NOMO-1 (cell line): ENCODE measurements around the gene ZBTB34.
A peak's percentile ranks its signal among the peaks of the same experiment; 100 is the strongest.
"Not testable (repeated sequence)": the region's sequence is repeated elsewhere in the genome, so short reads cannot be mapped to it uniquely, and the experiment has no call there.

ENCODE experiments used
- DNase-seq, 2 experiments: peaks; one replicate each; lab custom pipeline; 2025; ENCODE audit not compliant: unreplicated experiment in 2 of 2; lab: John Stamatoyannopoulos, UW

ZBTB34 gene

DNA sequence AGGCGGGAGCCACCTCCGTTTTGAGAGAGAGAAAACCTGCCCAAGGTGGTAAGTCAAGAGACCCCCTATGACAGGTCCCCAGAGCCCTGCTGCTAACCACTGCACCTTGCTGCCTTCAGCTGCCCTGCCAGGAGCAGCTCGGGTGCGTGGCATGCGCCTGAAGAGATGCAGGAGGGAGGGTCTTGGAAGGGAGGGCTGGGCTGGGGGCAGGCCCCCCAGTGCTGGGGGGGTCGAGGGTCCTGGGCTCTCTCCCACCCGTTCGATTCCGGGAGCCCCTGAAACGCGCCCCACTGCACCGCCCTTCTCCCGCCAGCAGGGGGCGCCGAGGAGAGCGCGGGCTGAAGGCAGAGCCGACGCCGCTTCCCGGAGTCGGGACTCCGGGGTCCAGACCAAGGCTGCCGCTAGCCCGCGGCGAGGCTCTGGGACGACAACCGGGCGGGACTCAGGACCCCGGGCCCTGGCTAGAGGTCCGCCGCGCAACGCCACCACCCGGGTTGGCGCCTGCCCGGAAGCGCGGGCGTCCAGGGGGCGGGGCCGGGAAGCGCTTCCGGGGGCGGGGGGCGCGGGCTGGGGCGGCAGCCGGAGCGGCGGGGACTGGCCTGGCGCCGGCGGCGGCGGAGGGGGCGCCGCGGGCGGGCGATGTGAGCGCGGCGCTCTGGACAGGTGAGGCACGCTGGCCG is at the start of gene ZBTB34:
TSS of gene ZBTB34 (plus strand) at position 563 of the 680 bp plus-strand sequence. CDS start 18,761 bp downstream, outside the sequence.
- peak; percentile 46 for DNase-seq

DNA sequence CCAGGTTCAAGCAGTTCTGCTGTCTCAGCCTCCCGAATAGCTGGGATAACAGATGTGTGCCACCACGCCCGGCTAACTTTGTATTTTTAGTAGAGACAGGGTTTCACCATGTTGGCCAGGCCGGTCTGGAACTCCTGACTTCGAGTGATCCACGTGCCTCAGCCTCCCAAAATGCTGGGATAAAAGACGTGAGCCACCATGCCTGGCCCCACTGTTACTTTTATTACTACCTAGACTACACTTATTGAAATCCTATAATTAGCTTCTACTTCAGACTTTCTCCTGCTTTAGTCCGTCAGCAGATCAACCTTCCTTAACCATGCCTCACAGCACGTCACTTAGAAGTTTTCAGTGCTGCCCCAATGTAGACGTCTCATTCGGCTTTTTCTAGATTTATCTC is 47.4 kb upstream of the ZBTB34 start:
- DNase-seq, result no peak

- DNase-seq, result no peak
Observed at GRCh38 chr9:126814091-126814490, 46.3 kb upstream of the ZBTB34 start.

- DNase-seq, result not testable (repeated sequence)
Observed at GRCh38 chr9:126817615-126818014, 42.8 kb upstream of the ZBTB34 start.

- DNase-seq, result no peak
Observed at GRCh38 chr9:126818482-126818881, 42.0 kb upstream of the ZBTB34 start.

DNA sequence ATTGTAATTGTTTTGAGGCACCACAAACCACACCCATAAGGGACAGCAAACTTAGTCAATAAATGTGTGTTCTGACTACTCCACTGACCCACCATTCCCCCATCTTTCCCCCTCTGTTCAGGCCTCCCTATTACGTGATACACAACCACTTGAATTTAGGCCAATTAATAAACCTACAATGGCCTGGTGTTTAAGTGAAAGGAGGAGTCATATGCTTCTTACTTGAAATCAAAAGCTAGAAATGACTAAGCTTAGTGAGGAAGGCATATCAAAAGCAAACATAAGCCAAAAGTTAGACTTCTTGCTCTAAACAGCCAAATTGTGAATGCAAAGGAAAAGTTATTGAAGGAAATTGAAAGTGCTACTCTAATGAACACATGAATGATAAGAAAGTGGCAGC is 41.0 kb upstream of the ZBTB34 start:
- no peak for DNase-seq

DNA sequence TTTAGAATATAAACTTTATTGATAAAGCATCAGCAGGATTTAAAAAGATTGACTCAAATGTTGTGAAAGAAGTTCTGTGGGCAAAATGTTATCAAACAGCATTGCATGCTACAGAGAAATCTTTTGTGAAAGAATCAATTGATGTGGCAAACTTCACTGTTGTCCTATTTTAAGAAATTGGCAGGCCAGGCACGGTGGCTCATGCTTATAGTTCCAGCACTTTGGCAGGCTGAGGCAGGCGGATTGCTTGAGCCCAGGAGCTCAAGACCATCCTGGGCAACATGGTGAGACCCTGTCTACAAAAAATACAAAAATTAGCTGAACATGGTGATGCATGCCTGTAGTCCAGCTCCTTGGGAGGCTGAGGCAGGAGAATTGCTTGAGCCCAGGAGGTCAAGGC is 38.2 kb upstream of the ZBTB34 start:
- DNase-seq, result no peak

GRCh38 chr9:126822873-126823272 is 37.6 kb upstream of the ZBTB34 start:
- no peak for DNase-seq

GRCh38 chr9:126824052-126824451 is 36.4 kb upstream of the ZBTB34 start:
- not testable (repeated sequence) for DNase-seq

GRCh38 chr9:126827227-126827626 is 33.2 kb upstream of the ZBTB34 start:
- no peak for DNase-seq

DNA sequence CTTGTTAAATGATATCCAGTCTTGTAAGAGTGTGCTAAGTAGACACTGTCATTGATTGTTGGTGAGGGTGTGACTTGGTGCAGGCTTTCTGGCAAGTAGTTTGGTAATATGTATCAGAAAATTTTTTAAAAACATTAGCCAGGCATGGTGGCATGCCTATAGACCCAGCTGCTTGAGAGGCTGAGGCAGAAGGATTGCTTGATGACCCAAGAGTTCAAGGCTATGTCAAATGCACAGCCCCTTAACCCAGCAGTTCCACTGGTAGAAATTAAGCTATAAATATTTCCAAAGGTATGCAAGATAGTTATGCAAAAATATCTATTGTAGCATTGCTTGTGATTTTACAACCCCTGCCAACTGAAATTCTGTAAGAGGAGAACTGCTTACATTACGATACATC is 31.4 kb upstream of the ZBTB34 start:
- no peak for DNase-seq

DNA sequence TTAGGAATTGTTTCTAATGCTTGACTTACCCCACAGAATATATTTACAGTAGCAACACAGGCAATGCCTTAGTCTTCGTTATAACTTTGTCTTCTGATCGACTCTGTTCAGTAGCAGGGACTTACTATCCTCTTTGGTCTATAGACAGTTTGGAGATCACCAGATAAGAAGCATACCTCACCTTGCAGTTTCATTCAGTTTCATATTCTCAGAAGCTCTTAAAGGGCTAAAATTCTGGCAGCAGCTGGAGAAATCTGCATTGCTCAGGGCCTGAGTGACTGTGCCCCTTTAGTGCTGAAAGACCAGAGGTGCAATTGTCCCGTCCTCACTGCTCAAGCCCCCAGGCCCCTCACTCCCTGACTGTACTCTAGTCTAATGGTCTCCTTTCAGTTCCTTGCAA is 29.6 kb upstream of the ZBTB34 start:
- no peak for DNase-seq

DNA sequence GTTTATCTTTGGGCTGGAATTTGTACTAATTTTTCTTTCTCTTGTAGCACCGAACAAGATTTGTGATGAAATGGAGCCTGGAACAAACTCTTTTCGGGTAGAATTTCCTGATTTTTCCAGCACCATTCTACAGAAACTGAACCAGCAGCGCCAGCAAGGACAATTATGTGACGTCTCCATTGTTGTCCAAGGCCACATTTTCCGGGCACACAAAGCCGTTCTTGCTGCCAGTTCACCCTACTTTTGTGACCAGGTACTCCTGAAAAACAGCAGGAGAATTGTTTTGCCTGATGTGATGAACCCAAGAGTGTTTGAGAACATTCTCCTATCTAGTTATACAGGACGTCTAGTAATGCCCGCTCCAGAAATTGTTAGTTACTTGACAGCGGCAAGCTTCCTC is 28.0 kb upstream of the ZBTB34 start:
- no peak for DNase-seq

- DNase-seq, result no peak
Observed at GRCh38 chr9:126833020-126833419, 27.4 kb upstream of the ZBTB34 start.

- DNase-seq, result no peak
Observed at GRCh38 chr9:126833710-126834345, 26.6 kb upstream of the ZBTB34 start.

GRCh38 chr9:126834672-126835071 is 25.8 kb upstream of the ZBTB34 start:
- DNase-seq, result no peak

GRCh38 chr9:126836216-126836615 is 24.2 kb upstream of the ZBTB34 start:
- DNase-seq, result no peak

- DNase-seq, result no peak
Observed at GRCh38 chr9:126838055-126838811, 22.2 kb upstream of the ZBTB34 start.

- no peak for DNase-seq
Observed at GRCh38 chr9:126838895-126839294, 21.5 kb upstream of the ZBTB34 start.

- DNase-seq, result no peak
Observed at GRCh38 chr9:126839301-126839700, 21.1 kb upstream of the ZBTB34 start.

DNA sequence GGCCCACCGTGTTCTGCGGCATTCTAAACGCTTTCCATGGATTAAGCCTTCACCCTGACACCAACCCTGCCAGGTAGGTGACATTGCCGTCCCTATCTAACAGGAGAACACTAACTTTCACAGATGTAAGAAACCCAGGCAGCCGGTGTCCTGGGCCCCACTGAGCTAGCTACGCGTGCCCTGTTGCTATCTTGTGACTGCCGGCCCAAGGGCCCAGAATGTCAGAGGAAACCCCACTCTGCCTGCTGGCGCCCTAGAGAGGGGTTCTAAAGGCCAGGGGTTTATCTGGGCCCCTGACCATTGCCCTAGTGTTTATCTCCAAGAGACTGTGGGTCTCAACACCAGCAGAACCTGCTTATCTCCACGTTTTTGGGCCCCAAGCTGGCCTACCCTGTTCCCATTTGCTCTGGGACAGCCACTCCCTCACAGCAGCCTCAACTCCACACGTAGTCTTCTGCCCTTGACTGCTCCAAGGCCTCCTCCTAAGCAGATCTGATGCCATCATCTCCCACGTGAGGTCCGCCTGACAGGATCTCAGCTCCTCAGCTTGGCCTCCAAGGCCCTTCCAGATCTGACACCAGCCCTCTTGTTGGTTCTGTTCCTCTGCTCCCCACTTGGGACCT is 18.1 kb upstream of the ZBTB34 start:
- DNase-seq, result no peak
